IMR-90 (cell line): ENCODE measurements around the gene CBR1. TPM values are rescaled to one million over a fixed set of nuclear protein-coding genes. Genes with fewer than 3 reads are reported as not detected.

ENCODE experiments used
- ATAC-seq: fragments of 200-7000 bp; cut with Tn5 transposase; 2 replicates; pipeline ENCODE4 v1.9.1; 2020; ENCODE audit warnings: low read depth, mild to moderate bottlenecking, moderate library complexity
- BruUV-seq: library from RNA; stranded (reverse); fragments of 400-500 nt; replicated peaks from 2 replicates; lab custom pipeline; 2021; lab: Mats Ljungman, UMichigan
- CTCF ChIA-PET: fragments of 300-600 bp; formaldehyde crosslinking; extraction: SDS; loops from one replicate; lab custom pipeline; 2021; ENCODE audit warnings: antibody characterized with exemption; lab: Yijun Ruan, JAX
- POLR2A ChIA-PET: fragments of 300-600 bp; sonication (Branson Sonifier 250); formaldehyde crosslinking; loops from one replicate; lab custom pipeline; 2022; ENCODE audit warnings: antibody characterized with exemption; ENCODE audit not compliant: unreplicated experiment; lab: Charles Lee
- DNase-seq: peaks from one replicate; pipeline ENCODE4 v3.0.0; 2013
- H2AFZ ChIP-seq: replicated peaks from 2 replicates; pipeline ENCODE3; 2013; ENCODE audit warnings: low read length, mild to moderate bottlenecking; ENCODE audit not compliant: poor library complexity
- H2AK5ac ChIP-seq: 2 replicates; pipeline ENCODE4 v1.6.1; 2013; ENCODE audit warnings: low read depth, low read length, inconsistent platforms
- H2AK9ac ChIP-seq: replicated peaks from 2 replicates; pipeline ENCODE3; 2013; ENCODE audit warnings: mild to moderate bottlenecking, low read depth, low read length, moderate library complexity; ENCODE audit not compliant: poor library complexity
- H2BK120ac ChIP-seq: 2 replicates; pipeline ENCODE4 v1.6.1; 2013; ENCODE audit warnings: low read depth, low read length, inconsistent platforms
- H2BK15ac ChIP-seq: 3 replicates; pipeline ENCODE4 v1.6.1; 2013; ENCODE audit warnings: low read depth, low read length, inconsistent platforms
- H2BK20ac ChIP-seq: 2 replicates; pipeline ENCODE4 v1.6.1; 2013; ENCODE audit warnings: low read depth, mild to moderate bottlenecking, inconsistent platforms, low read length, moderate library complexity
- H2BK5ac ChIP-seq: 2 replicates; pipeline ENCODE4 v1.6.1; 2013; ENCODE audit warnings: mild to moderate bottlenecking, low read depth, low read length, inconsistent platforms; ENCODE audit not compliant: poor library complexity, severe bottlenecking
- H3K14ac ChIP-seq: replicated peaks from 2 replicates; pipeline ENCODE4 v1.6.1; 2013; ENCODE audit warnings: low read depth, low read length, inconsistent platforms
- H3K18ac ChIP-seq: 2 replicates; pipeline ENCODE4 v1.6.1; 2013; ENCODE audit warnings: low read depth, low read length, control low read depth
- H3K23ac ChIP-seq: 2 replicates; pipeline ENCODE4 v1.6.1; 2013; ENCODE audit warnings: low read depth, low read length, inconsistent platforms
- H3K27ac ChIP-seq: 2 replicates; pipeline ENCODE4 v1.5.1; 2013; ENCODE audit warnings: mild to moderate bottlenecking, control low read depth, low read length; ENCODE audit not compliant: insufficient read depth
- H3K27me3 ChIP-seq: 2 replicates; pipeline ENCODE4 v1.6.1; 2013; ENCODE audit warnings: low read length; ENCODE audit not compliant: control insufficient read depth, insufficient read depth
- H3K36me3 ChIP-seq: 2 replicates; pipeline ENCODE4 v1.6.1; 2013; ENCODE audit warnings: low read length, mixed read lengths; ENCODE audit not compliant: control insufficient read depth, insufficient read depth
- H3K4ac ChIP-seq: 2 replicates; pipeline ENCODE4 v1.6.1; 2013; ENCODE audit warnings: low read depth, low read length, inconsistent platforms
- H3K4me1 ChIP-seq: 2 replicates; pipeline ENCODE4 v1.6.1; 2013; ENCODE audit warnings: low read length, mixed read lengths; ENCODE audit not compliant: control insufficient read depth, insufficient read depth
- H3K4me2 ChIP-seq: 2 replicates; pipeline ENCODE4 v1.6.1; 2013; ENCODE audit warnings: low read depth, mild to moderate bottlenecking, control low read depth, low read length, moderate library complexity
- H3K4me3 ChIP-seq: 2 replicates; pipeline ENCODE4 v1.5.1; 2013; ENCODE audit warnings: low read depth, mild to moderate bottlenecking, control low read depth, low read length, moderate library complexity; ENCODE audit not compliant: insufficient read depth
- H3K56ac ChIP-seq: 2 replicates; pipeline ENCODE4 v1.6.1; 2013; ENCODE audit warnings: low read length, inconsistent platforms; ENCODE audit not compliant: insufficient read depth; ENCODE audit errors: extremely low read depth
- H3K79me1 ChIP-seq, 2 experiments: 2 replicates each; pipeline ENCODE4 v1.6.1; 2013; ENCODE audit warnings: low read length in 2 of 2, inconsistent platforms in 1 of 2, low read depth in 1 of 2
- H3K9ac ChIP-seq: 2 replicates; pipeline ENCODE4 v1.6.1; 2013; ENCODE audit warnings: low read depth, low read length, control low read depth
- H3K9me1 ChIP-seq: 2 replicates; pipeline ENCODE4 v1.6.1; 2013; ENCODE audit warnings: low read length, inconsistent platforms; ENCODE audit not compliant: insufficient read depth
- H3K9me3 ChIP-seq: 2 replicates; pipeline ENCODE4 v1.6.1; 2013; ENCODE audit warnings: low read length; ENCODE audit not compliant: control insufficient read depth, insufficient read depth
- H4K20me1 ChIP-seq: 2 replicates; pipeline ENCODE4 v1.6.1; 2013; ENCODE audit warnings: low read length, inconsistent platforms; ENCODE audit not compliant: insufficient read depth
- H4K5ac ChIP-seq: 2 replicates; pipeline ENCODE4 v1.6.1; 2013; ENCODE audit warnings: mild to moderate bottlenecking, low read depth, low read length, control low read depth
- H4K8ac ChIP-seq, 2 experiments: 2 replicates each; pipeline ENCODE4 v1.6.1; 2013; ENCODE audit warnings: low read depth in 2 of 2, low read length in 2 of 2, control low read depth in 1 of 2, inconsistent platforms in 1 of 2
- H4K91ac ChIP-seq: 2 replicates; pipeline ENCODE4 v1.6.1; 2013; ENCODE audit warnings: low read depth, low read length, inconsistent platforms; ENCODE audit not compliant: insufficient read depth
- MAZ ChIP-seq: IDR thresholded peaks from 2 replicates; pipeline ENCODE4 v1.6.1; 2012; ENCODE audit warnings: low read depth, mild to moderate bottlenecking, low read length, improper control_type of control experiment, moderate library complexity, borderline replicate concordance
- WGBS, 2 experiments: methylation state at CpG; one replicate each; pipeline versions ENCODE4 v1.1.5 to v1.1.7; 2013; ENCODE audit warnings: missing lambda C conversion rate in 2 of 2; ENCODE audit not compliant: insufficient read length in 1 of 2; ENCODE audit errors: extremely low coverage in 2 of 2; 5-methylcytosine and 5-hydroxymethylcytosine counted together
- dilution Hi-C: fragments of 300-500 bp; cut with HindIII; formaldehyde crosslinking; loops from one replicate; pipeline ENCODE4 v1.14.3; 2018; ENCODE audit warnings: low sequenced_read_pairs; ENCODE audit not compliant: unreplicated experiment
- in situ Hi-C: fragments of 300-500 bp; cut with MboI; formaldehyde crosslinking; loops from 3 replicates; pipeline ENCODE4 v1.14.3; 2019; ENCODE audit warnings: low sequenced_read_pairs, inconsistent platforms, mixed read lengths
- intact Hi-C: fragments of 100-400 bp; cut with micrococcal nuclease; formaldehyde crosslinking; loops from 2 replicates; pipeline ENCODE4 v1.10.0; 2022
- polyA plus RNA-seq, 3 experiments: library from polyadenylated mRNA; depleted of rRNA; stranded (reverse); fragments of >200 nt; gene quantifications; 2 replicates each; pipeline ENCODE4 v1.2.3, GENCODE V29; 2012; ENCODE audit warnings: low replicate concordance in 1 of 3
- total RNA-seq: library from RNA; depleted of rRNA; stranded (reverse); fragments of >200 nt; gene quantifications from 2 replicates; pipeline ENCODE4 v1.2.3, GENCODE V29; 2012
- TF ChIP-seq, protein P1 (sequence below): conservative IDR thresholded peaks from 2 replicates; pipeline ENCODE4 v1.5.1; 2012; ENCODE audit warnings: mild to moderate bottlenecking, low read depth, low read length, improper control_type of control experiment
- TF ChIP-seq, protein P2 (sequence below): fragments of 150-350 bp; IDR thresholded peaks from 2 replicates; pipeline ENCODE4 v1.6.1; 2016; ENCODE audit warnings: low read depth, mild to moderate bottlenecking, low read length, moderate library complexity, borderline replicate concordance

Gene CBR1
- total and polyA plus RNA-seq, 2 of the 4 experiments (the other 2 are of a cell fraction), result 122 to 222 TPM

DNA sequence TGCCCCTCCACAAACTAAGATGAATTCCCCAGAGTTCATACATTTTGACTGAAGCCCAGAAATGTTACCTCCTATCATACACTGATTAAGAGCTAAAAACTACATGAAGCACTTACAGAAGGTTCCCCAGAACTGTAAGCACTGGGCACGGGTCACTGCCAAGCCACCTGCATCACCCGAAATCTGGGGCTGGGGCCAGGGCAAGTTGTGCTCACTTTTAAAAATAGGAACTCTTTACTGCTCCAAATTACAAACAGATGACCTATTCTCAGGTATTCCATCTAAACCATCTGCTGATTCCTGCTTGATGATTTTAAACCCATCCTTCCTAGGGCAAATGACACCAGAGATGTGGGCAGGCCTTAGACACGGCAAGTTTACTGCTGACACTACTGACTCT lies 14.3 kb upstream of the CBR1 start:
- ChIA-PET POLR2A (no interaction called here), CTCF (no interaction called here)
- Histone ChIP-seq H3K27me3 (no peaks in the 10 kb centered on the region), H2BK120ac (no peak overlapping the region), H2AK5ac (no peak overlapping the region), H3K18ac (no peak overlapping the region), H2BK15ac (no peak overlapping the region), H3K4ac (no peak overlapping the region), H3K79me1 (peaks cover 27 to 48% of the 10 kb centered on the region in 2 experiments), H2BK20ac (no peak overlapping the region), H3K23ac (no peak overlapping the region), H3K56ac (no peak overlapping the region), H3K4me3 (no peak overlapping the region), H3K4me1 (no peaks in the 10 kb centered on the region), H3K9me3 (no peaks in the 10 kb centered on the region), H3K27ac (no peak overlapping the region), H4K20me1 (peaks cover 6% of the 10 kb centered on the region; the same call in 1 of the 2 replicates), H3K36me3 (peaks cover 41% of the 10 kb centered on the region), H2BK5ac (no peak overlapping the region), H4K8ac (no peak overlapping the region), H3K4me2 (no peak overlapping the region), H4K5ac (no peak overlapping the region), H3K9me1 (peaks cover 3% of the 10 kb centered on the region; the same call in 1 of the 2 replicates), H3K14ac (no peak overlapping the region), H3K9ac (no peak overlapping the region), H2AFZ (no peak overlapping the region), H4K91ac (no peak overlapping the region), H2AK9ac (no peak overlapping the region)
- ATAC-seq (no peak), DNase-seq (no peak)
- TF ChIP-seq, protein P1, sequence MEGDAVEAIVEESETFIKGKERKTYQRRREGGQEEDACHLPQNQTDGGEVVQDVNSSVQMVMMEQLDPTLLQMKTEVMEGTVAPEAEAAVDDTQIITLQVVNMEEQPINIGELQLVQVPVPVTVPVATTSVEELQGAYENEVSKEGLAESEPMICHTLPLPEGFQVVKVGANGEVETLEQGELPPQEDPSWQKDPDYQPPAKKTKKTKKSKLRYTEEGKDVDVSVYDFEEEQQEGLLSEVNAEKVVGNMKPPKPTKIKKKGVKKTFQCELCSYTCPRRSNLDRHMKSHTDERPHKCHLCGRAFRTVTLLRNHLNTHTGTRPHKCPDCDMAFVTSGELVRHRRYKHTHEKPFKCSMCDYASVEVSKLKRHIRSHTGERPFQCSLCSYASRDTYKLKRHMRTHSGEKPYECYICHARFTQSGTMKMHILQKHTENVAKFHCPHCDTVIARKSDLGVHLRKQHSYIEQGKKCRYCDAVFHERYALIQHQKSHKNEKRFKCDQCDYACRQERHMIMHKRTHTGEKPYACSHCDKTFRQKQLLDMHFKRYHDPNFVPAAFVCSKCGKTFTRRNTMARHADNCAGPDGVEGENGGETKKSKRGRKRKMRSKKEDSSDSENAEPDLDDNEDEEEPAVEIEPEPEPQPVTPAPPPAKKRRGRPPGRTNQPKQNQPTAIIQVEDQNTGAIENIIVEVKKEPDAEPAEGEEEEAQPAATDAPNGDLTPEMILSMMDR, result no peak
- TF ChIP-seq, protein P2, sequence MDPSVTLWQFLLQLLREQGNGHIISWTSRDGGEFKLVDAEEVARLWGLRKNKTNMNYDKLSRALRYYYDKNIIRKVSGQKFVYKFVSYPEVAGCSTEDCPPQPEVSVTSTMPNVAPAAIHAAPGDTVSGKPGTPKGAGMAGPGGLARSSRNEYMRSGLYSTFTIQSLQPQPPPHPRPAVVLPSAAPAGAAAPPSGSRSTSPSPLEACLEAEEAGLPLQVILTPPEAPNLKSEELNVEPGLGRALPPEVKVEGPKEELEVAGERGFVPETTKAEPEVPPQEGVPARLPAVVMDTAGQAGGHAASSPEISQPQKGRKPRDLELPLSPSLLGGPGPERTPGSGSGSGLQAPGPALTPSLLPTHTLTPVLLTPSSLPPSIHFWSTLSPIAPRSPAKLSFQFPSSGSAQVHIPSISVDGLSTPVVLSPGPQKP, result no peak
- no peak for TF ChIP-seq MAZ
- intact Hi-C loops, result no loop called here
- in situ Hi-C loops, result no loop called here
- 100% methylated on average over 1 of the region's 3 CpGs; no CpG with 5 or more reads in 1 of the 2 experiments for WGBS, 2 experiments
- dilution Hi-C loops, result no loop called here
- no TSS peak for BruUV-seq
